ENCODE results near the gene ZNF784.

- TF ChIP-seq TAF1 (CRISPR knock-in tag; IDR thresholded peaks at IDR 0.05) (no peak), CTCF (CRISPR knock-in tag; IDR thresholded peaks at IDR 0.05) (no peak), ZNF503 (CRISPR knock-in tag; IDR thresholded peaks at IDR 0.05) (no peak), SMARCC2 (IDR thresholded peaks at IDR 0.05) (no peak), ATAD3A (CRISPR knock-in tag; IDR thresholded peaks at IDR 0.05) (no peak), ATF4 (CRISPR knock-in tag; IDR thresholded peaks at IDR 0.05) (no peak), POLR2AphosphoS5 (IDR thresholded peaks at IDR 0.05; ENCODE audit: low read depth, low read length) (no peak), REST (IDR thresholded peaks at IDR 0.05; ENCODE audit: borderline replicate concordance in 1 of 2, low read depth in 1 of 2, low read length in 2 of 2) (no peak), MXD4 (CRISPR knock-in tag; IDR thresholded peaks at IDR 0.05) (no peak), ARID4A (CRISPR knock-in tag; IDR thresholded peaks at IDR 0.05; ENCODE audit: borderline replicate concordance) (no peak), ZBTB34 (CRISPR knock-in tag; IDR thresholded peaks at IDR 0.05) (no peak)
- TF ChIP-seq, protein P1, sequence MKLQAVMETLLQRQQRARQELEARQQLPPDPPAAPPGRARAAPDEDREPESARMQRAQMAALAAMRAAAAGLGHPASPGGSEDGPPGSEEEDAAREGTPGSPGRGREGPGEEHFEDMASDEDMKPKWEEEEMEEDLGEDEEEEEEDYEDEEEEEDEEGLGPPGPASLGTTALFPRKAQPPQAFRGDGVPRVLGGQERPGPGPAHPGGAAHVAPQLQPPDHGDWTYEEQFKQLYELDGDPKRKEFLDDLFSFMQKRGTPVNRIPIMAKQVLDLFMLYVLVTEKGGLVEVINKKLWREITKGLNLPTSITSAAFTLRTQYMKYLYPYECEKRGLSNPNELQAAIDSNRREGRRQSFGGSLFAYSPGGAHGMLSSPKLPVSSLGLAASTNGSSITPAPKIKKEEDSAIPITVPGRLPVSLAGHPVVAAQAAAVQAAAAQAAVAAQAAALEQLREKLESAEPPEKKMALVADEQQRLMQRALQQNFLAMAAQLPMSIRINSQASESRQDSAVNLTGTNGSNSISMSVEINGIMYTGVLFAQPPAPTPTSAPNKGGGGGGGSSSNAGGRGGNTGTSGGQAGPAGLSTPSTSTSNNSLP (IDR thresholded peaks at IDR 0.05; ENCODE audit: low read depth, low read length) = no peak
Observed at GRCh38 chr19:55614711-55615542, 9.4 kb downstream of the ZNF784 start.

Data from HepG2 (cell line).